HL-60/S4 treated with retinoic acid at 250 ng/mL for 4 days and 3 days (cell line): ENCODE measurements around the gene SFRP5.

ENCODE experiments used
- in situ Hi-C: fragments of 300-500 bp; cut with MboI; formaldehyde crosslinking; loops from 2 replicates; pipeline ENCODE4 v1.7.0; 2022; ENCODE audit warnings: low sequenced_read_pairs

Gene SFRP5, protein sequence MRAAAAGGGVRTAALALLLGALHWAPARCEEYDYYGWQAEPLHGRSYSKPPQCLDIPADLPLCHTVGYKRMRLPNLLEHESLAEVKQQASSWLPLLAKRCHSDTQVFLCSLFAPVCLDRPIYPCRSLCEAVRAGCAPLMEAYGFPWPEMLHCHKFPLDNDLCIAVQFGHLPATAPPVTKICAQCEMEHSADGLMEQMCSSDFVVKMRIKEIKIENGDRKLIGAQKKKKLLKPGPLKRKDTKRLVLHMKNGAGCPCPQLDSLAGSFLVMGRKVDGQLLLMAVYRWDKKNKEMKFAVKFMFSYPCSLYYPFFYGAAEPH

DNA sequence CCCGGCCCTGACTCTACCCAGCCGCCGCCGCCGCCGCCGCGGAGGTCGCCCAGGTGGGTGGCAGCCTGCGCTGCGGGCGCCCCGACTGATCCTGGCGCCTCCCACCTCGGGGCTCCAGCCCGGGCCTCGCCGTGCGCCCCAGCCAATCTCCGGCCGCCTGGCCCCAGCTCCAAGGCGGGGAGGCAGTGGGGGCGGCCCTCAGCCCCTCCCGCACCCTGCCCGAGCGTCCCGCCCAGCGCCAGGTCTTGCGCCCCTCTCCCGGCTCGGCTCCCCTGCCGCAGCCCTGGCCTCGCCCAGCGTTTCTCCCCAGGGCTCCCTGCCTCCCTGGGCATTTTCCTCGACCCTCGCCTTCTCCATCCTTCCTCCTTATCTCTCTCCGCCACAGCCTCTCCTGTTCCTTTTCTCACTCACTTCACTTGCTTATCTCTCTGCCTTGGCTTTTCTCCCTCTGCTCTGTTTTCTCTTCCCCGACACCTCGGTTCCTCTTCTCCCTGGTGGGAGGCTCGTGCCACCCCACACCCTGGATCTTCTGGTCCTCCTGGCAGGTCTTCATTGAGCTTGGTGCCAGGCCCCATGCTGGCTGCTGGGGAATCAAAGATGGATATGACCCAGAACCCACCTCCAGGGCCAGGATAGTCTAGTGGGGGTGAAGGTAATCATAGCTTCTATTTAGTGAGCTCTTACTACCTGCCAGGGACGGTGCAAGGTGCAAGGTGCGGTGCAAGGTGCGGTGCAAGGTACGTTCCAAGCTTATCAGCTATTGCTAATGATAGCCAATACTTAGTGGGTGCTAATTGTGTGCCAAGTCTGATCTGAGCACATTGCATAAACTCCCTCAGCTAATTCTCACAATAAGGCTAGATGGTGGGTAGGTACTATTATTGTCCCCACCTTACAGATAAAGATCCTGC, at the start of gene SFRP5:
Gene SFRP5, minus strand, starts transcription at position 87 of the 911 bp plus-strand sequence. CDS start 166 bp downstream, outside the sequence.
- in situ Hi-C loops, result no loop called here

DNA sequence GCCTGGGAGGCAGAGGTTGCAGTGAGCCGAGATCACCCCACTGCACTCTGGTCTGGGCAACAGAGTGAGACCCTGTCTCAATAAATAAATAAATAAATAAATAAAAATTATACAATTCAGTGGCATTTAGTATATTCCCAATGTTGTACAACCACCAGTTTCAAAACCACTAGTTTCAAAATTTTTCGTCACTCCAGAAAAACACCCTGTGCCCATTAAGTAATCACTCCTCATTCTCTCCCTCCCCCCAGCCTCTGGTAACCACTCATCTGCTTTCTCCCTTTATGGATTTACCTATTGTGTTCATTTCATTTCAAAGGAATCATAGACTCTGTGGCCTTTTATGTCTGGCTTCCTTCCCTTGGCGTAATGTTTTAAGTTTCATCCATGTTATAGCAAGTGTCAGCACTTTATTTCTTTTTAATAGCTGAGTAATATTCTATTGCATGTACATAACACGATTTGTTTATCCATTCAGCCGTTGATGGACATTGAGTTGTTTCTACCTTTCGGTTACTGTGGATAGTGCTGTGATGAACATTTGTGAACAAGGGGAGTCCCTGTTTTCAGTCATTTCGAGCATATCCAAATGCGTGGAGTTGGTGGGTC, 48.4 kb upstream of the SFRP5 start:
- in situ Hi-C loops, result no loop called here

DNA sequence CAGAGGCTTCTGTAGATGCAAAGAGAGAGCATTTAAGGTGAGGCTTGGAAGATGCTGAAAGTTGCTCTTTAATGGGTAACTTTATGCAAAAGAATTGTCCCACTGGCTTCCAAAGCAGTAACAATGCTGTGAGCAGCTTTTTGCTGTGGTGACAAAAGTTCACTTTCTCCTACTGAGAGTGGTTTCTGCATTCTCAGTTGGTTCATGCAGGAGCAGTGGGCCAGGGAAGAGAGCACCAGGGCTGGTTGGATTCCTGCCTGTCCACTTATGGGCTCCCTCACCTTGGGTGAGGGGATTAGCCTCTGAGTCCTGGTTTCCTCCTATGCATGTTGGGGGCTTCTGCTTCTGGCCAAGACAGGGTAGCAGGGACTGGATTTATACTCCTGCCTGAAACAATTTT, 46.8 kb upstream of the SFRP5 start:
- in situ Hi-C loops, result no loop called here

DNA sequence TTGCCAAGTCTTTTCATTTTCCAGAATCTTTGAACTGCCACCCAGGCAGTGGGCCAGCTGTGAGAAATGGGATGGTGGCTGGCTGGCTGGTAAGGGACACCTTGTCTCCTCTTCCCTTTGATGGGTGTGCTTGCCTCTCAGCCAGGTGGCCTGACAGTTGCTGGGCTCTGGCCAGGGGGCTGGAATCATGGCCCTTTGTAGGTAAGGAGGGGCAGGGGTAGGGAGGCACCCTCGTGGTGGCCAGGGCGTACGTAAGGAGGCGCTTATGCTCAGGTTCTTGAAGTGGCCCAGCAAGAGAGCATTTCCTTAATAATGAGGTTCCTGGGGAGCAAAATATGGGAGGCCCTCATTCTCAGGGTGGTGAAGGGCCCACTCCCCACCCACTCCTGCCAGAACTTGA, 44.8 kb upstream of the SFRP5 start:
- in situ Hi-C loops, result no loop called here

DNA sequence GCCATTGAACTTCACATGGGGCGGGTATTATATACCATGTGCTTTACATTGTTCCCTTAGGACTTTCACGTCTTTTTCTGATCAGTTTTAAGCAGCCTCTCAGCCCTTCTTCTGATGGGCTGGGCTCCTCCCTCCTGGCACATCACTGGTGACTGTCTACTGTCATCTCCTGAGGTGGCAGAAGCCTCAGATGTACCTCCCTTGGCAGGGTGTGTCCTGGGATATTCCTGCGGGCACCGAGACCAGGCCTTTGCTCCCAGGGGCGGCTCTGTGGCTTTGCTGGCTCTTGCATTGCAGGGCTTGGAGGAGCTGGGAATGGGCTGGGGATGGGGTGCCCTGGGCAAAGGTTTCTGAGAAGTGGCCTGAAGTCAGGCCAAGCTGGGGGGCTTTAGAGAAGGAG, 43.2 kb upstream of the SFRP5 start:
- in situ Hi-C loops, result no loop called here

DNA sequence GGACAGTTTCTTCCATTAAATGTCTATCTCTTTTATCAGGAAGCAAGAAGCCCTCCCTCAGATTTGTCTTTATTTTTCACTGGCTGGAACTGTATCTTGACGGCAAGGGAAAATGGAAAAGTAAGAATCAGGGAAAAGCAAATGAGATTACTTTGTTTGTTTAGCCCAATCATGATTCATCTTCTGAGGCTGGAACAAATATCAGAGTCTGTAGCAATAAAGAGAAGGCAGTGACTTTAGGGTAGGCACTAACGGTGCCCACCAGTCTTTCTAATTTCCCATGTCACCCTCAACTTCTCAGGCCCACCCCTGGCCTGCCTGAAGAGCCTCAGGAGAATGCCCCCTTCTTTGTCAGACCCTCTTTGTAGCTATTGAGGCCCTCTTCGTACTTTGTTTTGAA, 41.5 kb upstream of the SFRP5 start:
- in situ Hi-C loops, result no loop called here

DNA sequence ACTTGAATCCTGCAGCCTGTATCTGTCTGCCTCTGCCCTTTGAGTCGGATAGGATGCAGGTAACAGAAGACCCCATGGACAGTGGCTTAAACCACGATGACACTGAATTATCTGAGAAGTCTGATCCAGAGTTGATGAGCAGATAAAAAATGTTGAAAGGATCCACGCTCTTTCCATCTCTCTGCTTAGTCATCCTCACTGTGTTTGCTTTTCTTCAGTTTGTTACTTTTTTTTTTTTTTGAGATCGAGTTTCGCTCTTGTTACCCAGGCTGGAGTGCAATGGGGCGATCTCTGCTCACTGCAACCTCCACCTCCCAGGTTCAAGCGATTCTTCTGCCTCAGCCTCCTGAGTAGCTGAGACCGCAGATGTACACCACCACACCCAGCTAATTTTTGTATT, 40.9 kb upstream of the SFRP5 start:
- in situ Hi-C loops, result no loop called here

DNA sequence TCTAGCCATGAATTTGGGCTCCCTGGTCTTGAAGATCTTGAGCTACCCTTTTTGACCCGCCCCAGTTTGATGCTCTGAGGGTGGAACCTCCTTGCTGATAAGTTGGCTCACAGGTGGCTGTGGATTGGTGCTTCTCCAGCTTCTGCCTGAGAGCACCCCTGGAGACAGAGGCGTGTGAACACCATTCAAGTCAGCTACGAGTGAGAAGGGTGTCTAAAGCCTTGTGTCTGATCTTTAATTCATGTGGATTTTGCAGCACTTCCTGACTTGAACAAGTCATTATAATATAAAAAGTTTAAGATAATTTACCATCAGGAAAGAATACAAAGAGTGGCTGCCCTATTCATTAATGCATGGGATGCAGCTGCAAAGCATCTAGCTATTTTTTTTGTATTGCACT, 40.2 kb upstream of the SFRP5 start:
- in situ Hi-C loops, result no loop called here

DNA sequence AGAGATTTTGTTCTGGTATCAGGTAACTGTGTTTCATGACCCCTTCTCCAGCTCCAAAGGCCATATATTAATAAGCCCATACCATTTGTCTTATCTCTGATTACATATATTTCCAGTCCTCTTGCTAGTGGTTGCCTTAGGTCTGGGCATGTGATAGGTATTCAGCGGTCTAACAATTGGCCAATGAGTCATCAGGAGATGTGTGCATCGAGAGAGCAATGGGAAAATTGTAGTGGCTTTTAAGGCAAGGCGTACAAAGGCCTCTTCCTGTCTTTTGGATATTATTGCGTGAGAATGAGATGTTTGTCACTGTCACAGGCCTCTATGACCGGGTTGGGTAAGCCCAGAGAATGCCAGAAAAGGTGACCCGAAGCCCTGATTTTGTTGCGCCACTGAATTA, 38.6 kb upstream of the SFRP5 start:
- in situ Hi-C loops, result no loop called here

DNA sequence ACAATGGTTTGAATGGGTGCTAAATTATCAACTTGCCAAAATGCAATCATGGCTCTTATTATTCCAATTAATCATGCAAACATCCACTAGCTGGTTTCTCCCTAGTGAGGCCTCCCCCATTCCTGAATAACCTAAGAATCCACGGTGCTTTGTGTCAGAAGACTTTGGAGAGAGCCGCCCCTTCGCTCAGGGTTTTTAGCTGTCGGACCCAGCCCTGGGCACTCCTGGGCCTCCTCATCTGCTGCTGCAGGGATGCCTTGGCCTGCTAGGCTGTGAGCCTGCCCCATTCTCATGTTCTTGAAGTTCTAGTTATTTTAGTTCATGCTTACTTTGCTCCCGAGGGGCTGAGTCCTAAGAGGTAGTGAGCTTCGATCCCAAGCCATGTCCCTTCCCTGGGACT, 34.1 kb upstream of the SFRP5 start:
- in situ Hi-C loops, result no loop called here

DNA sequence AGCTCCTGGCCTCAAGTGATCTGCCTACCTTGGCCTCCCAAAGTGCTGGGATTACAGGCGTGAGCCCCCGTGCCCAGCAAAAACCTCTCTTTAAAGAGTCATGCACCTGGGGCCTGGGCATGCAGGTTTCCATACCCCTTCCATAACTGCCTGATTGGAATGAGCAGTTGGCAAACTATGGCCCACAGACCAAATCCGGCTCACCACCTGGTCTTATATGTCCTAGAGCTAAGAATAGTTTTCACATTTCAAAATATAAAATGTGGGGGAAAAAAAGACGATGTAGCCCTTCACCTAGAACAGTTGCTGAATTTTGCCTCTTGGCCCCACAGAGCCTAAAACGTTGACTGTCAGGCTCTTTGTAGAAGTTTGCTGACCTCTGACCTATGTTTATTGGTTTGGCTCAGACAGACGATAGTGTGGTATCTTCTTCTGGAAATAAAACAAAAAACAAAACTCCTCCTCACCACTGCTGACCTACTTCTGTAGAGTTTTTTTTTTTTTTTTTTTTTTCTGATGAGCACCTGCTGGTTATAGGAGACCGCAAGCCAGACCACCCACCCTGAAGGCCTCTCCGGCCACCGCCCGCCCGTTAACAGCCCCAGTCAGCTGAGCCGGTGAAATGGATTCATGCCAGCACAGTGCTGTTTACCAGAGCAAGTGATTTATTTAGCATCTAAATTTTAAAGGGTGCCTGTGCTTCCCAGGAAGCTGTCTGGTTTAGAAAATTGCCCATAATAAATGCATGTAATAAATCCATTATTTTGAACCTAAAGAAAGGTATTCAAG, 33.5 kb upstream of the SFRP5 start:
- in situ Hi-C loops, result no loop called here

DNA sequence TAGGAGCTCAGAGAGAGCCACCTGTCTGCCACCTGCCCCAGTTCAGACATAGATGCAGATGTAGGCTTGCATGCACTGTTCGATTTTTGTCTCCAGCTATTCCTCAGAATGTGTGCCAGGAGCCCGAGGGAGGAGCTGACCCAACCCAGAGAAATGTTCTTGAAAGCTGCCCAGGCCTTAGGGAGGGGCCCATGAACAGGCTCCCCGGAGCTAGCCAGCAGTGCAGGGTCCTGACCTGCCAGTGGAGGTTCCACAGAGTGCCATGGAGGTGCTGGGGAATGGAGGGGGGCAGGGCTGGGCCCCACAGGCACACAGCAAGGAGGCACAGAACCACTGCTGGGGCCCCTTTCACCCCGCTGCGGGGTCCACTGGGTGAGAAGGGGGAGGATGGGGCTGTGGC, 29.6 kb upstream of the SFRP5 start:
- in situ Hi-C loops, result no loop called here

DNA sequence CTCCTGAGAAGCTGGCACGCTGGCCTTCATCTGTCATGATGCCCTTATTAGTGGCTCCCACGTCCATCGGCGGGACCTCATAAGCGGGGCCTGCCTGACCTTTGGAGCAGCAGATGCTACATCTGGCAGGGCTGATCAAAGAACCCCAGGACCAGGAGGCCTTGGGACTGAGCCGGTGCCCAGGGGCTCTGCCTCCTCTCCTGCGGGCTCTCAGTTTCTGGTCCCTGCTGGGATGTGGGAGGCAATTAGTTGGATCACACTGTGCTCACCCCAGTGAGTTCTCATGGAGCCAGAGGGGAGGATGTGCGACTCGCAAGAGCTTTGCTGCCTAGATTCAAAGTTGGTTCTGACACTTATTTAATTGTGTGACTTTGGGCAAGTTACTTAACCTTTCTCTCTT, 28.7 kb upstream of the SFRP5 start:
- in situ Hi-C loops, result no loop called here

DNA sequence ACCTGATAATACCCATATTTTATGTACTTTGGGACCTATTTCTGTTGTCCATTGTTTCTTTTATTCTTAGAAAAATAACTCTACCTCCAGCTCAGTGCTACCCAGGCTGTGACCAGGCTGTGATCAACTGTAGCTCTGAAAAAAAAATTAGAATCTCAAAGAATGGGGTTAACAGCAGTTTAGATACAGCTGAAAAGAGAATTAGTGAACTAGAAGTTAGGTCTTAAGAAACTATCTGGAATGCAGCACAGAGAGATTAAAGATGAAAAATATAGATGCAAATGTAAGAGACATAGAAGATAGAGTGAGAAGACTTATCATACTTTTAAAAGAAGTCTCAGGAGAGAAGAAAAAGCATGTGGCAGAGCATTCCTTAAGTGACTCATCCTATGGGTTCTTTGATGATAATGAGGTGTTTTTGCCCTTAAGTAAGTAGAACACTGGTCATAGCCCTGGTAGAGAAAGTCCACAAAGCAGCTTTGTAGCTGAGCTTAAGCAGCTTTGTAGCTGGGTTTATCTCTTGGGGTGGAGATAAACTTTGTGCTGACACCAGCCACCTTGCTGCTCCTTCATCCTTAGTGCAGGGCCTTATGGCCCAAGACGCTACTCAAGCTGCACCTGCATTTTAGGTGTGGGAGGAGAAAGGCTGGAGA, 27.3 kb upstream of the SFRP5 start:
- in situ Hi-C loops, result no loop called here

DNA sequence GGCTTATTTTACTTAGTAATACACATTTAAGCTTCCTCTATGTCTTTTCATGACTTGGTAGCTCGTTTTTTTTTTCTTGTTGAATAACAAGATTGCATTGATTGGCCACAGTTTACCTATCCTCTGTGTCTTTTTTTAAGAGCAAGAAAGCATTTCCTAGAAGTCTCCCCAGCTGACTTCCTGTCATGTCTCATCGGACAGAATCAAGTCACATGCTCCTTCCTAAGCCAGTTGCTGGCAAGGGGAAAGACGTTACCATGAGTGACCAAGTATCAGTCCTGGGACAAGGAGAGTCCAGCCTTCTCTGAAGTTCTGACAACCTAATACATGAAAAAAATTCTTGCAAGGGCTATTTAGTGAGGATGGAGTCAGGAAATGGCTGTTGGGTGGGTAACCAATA, 24.9 kb upstream of the SFRP5 start:
- in situ Hi-C loops, result no loop called here

DNA sequence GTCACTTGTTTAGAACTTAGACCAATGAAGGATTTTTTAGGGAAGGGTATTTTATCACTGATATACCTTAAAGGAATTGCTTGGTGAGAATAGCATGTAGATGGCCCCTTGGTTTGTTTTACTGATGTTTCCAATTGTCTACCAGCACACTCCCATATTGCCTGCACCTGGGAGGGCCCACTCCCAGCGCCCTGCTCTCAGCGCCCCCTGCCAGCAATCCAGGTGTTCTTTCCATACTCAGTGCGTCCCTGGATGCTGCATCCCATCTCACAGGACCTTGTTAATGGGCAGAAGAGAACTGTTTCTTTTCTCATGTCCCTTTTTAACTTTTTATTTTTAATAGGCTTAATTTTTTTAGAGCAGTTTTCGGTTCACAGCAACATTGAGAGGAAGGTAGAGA, 24.1 kb upstream of the SFRP5 start:
- in situ Hi-C loops, result no loop called here

DNA sequence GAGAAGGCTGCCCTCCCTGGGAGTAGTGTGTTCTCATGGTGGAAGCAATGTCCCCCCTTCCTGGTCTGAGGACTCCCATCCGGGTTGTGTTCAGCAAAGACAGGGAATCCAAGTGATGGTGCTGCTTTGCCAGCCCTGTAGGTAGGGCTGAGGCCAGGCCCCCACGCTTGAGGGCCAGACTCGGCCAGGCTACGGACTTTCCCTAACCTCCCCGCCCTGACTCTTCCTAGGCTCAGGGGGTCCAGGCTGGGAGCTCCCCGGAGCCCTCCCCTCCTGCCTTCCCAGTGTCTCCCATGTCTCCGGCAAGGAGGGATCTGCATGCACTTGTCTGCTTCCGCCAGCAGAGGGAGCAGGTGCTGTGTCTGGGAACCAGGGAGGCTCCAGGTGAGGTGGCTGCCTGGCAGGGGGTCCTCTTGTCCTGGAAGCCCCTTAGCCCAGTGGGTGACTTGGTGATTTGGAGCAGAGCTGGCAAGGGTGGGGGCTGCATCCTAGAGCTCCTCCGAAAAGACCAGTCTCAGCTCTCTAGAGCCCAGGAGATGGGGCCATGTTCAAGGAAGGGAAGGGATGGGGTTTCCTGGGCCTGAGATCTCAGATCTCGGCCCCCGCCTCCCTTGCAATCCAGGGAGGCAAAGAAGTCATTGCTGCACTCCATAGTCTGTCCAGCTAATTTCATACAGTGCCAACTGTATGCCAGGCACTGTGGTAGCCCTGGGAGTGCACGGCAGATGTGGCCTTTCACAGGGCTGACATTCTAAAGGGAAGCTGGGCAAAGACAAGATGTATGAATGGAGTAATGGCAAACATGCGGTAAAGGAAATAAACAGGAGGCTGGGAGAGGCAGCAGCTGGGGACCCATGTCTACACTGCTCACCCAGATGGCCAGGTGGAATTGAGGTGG, 20.3 kb upstream of the SFRP5 start:
- in situ Hi-C loops, result no loop called here

DNA sequence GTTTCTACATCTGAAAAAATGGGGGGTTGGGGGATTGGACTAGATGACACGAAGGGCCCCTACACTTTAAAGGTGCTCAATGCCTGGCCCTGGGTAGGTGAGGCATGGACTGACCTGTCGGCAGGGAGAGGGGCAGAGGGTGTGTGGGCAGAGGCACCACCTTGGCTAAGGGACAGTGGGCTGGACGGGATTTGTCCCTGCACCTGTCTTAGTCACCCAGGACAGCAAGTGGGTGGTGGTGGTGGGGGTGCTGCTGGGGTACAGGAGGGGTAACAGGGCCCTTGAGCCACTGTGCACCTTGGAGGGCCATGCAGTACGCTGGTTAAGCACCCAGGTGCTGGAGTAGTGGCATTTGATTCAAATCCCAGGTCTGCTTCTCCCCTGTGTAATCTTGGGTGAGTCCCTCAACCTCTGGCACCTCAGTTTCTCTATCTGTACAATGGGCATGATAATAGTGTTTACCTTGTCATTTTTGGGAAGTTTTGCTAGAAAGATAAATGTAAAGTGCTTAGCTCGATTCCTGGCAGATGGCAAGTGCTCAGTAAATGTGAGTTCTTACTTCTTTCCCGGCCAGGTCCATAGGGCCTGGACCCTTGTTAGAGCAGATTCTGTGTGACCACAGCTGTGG, 18.1 kb upstream of the SFRP5 start:
- in situ Hi-C loops, result no loop called here
